PC-3 (cell line): ENCODE measurements around the gene ZNF256. TPM values are rescaled to one million over a fixed set of nuclear protein-coding genes. Genes with fewer than 3 reads are reported as not detected.

Experiments
- ATAC-seq: fragments of 200-7000 bp; cut with Tn5 transposase; 2 replicates; pipeline ENCODE4 v1.9.1; 2020; ENCODE audit warnings: mild to moderate bottlenecking, moderate library complexity
- BruUV-seq: library from RNA; stranded (reverse); fragments of 400-500 nt; replicated peaks from 2 replicates; lab custom pipeline; 2021; lab: Mats Ljungman, UMichigan
- CTCF ChIA-PET: fragments of 300-600 bp; sonication (Branson Sonifier 250); formaldehyde crosslinking; loops from one replicate; lab custom pipeline; 2022; ENCODE audit warnings: antibody characterized with exemption; lab: Charles Lee
- POLR2A ChIA-PET: fragments of 300-600 bp; sonication (Branson Sonifier 250); formaldehyde crosslinking; loops from one replicate; lab custom pipeline; 2022; ENCODE audit warnings: antibody characterized with exemption; ENCODE audit not compliant: unreplicated experiment; lab: Charles Lee
- DNase-seq: peaks from one replicate; pipeline ENCODE4 v3.0.0-alpha.2; 2015
- H2AFZ ChIP-seq: fragments of 300-600 bp; sonication (generic); 2 replicates; pipeline ENCODE4 v1.6.0; 2016; ENCODE audit warnings: antibody characterized with exemption, low read length
- H3F3A ChIP-seq: fragments of 300-600 bp; sonication (generic); one replicate; pipeline ENCODE4 v1.6.0; 2017; ENCODE audit warnings: antibody characterized with exemption, low read length, control low read depth, mild to moderate bottlenecking; ENCODE audit not compliant: unreplicated experiment
- H3K27ac ChIP-seq: fragments of 300-600 bp; sonication (generic); 2 replicates; pipeline ENCODE4 v1.5.1; 2016; ENCODE audit warnings: mild to moderate bottlenecking, low read length
- H3K27me3 ChIP-seq: fragments of 300-600 bp; sonication (generic); 2 replicates; pipeline ENCODE4 v1.6.1; 2016; ENCODE audit warnings: low read length, mixed read lengths
- H3K36me3 ChIP-seq: fragments of 300-600 bp; sonication (generic); 2 replicates; pipeline ENCODE4 v1.6.1; 2016; ENCODE audit warnings: low read depth, mixed run types, low read length, mixed read lengths
- H3K4me1 ChIP-seq: fragments of 300-600 bp; sonication (generic); 2 replicates; pipeline ENCODE4 v1.5.1; 2016; ENCODE audit warnings: low read length; ENCODE audit not compliant: insufficient read depth
- H3K4me2 ChIP-seq: fragments of 300-600 bp; sonication (generic); 2 replicates; pipeline ENCODE4 v1.6.0; 2016; ENCODE audit warnings: low read length
- H3K4me3 ChIP-seq: fragments of 300-600 bp; sonication (generic); 2 replicates; pipeline ENCODE4 v1.5.1; 2016; ENCODE audit warnings: mild to moderate bottlenecking, low read length, mixed read lengths
- H3K79me2 ChIP-seq: fragments of 300-600 bp; sonication (generic); 2 replicates; pipeline ENCODE4 v1.6.1; 2017; ENCODE audit warnings: low read length, mixed read lengths
- H3K9ac ChIP-seq: fragments of 300-600 bp; sonication (generic); 2 replicates; pipeline ENCODE4 v1.6.0; 2016; ENCODE audit warnings: mild to moderate bottlenecking, low read length
- H3K9me2 ChIP-seq: fragments of 300-600 bp; sonication (generic); replicated peaks from 2 replicates; pipeline ENCODE4 v1.6.1; 2016; ENCODE audit warnings: mixed run types, low read length, mixed read lengths
- H3K9me3 ChIP-seq: fragments of 300-600 bp; sonication (generic); 2 replicates; pipeline ENCODE4 v1.6.1; 2016; ENCODE audit warnings: low read length, mixed read lengths
- H4K20me1 ChIP-seq: fragments of 300-600 bp; sonication (generic); 2 replicates; pipeline ENCODE4 v1.6.1; 2016; ENCODE audit warnings: low read length, mixed read lengths
- EZH2 ChIP-seq: fragments of 300-600 bp; sonication (generic); IDR thresholded peaks from one replicate; pipeline ENCODE4 v1.6.1; 2017; ENCODE audit warnings: antibody characterized with exemption, mild to moderate bottlenecking, low read length; ENCODE audit not compliant: unreplicated experiment
- EZH2phosphoT487 ChIP-seq: fragments of 300-600 bp; sonication (generic); IDR thresholded peaks from 2 replicates; pipeline ENCODE4 v1.6.1; 2018; ENCODE audit warnings: mild to moderate bottlenecking, antibody characterized with exemption, low read length, borderline replicate concordance
- intact Hi-C: fragments of 100-400 bp; cut with micrococcal nuclease; formaldehyde crosslinking; loops from 2 replicates; pipeline ENCODE4 v1.9.0; 2023
- total RNA-seq: library from RNA; depleted of rRNA; stranded (reverse); fragments of >200 nt; gene quantifications from 2 replicates; pipeline ENCODE4 v1.2.3, GENCODE V29; 2014
- TF ChIP-seq, protein P1 (sequence below): fragments of 300-600 bp; sonication (generic); conservative IDR thresholded peaks from 2 replicates; pipeline ENCODE4 v1.5.1; 2017; ENCODE audit warnings: antibody characterized with exemption, low read depth, mild to moderate bottlenecking, low read length

Gene ZNF256
- total RNA-seq, 1 experiment from 2014 or later: 4.4 TPM

DNA sequence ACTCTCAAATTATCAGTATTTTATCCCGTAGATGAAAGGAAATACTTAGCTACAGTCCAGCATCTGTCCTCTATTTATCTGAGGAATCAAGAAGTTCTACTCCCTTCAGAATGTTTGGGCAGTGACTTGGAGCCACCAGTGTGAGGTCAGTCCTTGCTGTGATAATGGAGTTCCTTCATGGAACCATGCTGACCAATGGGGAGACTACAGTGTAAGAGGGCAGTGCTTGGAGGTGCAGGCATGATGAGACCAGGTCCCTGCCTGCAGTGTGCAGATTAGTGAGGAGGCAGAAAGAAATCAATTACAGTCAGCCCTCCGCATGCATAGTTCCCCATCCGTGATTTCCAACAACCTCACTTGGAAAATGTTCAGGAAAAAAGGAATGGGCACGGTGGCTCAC is 26.9 kb upstream of the ZNF256 start, which contains the start of gene C19orf18:
Gene C19orf18, minus strand, starts transcription at position 101 of the 400 bp plus-strand sequence. CDS start 102 bp downstream, outside the sequence.
- ChIA-PET CTCF (no interaction called here), POLR2A (no interaction called here)
- Histone ChIP-seq H3K27ac (no peak within 1 kb of the TSS), H3K9me3 (peaks cover 81% of the 10 kb centered on the region), H2AFZ (no peak within 1 kb of the TSS), H3K27me3 (no peaks in the 10 kb centered on the region), H3K4me1 (no peaks in the 10 kb centered on the region), H3K36me3 (peaks cover 36% of the 10 kb centered on the region), H4K20me1 (no peaks in the 10 kb centered on the region), H3K9me2 (no peaks in the 10 kb centered on the region), H3K79me2 (no peaks in the 10 kb centered on the region), H3K9ac (no peak within 1 kb of the TSS), H3K4me3 (no peak within 1 kb of the TSS; the same call in 1 of the 2 replicates), H3K4me2 (no peak within 1 kb of the TSS), H3F3A (no peaks in the 10 kb centered on the region)
- DNase-seq (no peak), ATAC-seq (no peak)
- TF ChIP-seq, protein P1, sequence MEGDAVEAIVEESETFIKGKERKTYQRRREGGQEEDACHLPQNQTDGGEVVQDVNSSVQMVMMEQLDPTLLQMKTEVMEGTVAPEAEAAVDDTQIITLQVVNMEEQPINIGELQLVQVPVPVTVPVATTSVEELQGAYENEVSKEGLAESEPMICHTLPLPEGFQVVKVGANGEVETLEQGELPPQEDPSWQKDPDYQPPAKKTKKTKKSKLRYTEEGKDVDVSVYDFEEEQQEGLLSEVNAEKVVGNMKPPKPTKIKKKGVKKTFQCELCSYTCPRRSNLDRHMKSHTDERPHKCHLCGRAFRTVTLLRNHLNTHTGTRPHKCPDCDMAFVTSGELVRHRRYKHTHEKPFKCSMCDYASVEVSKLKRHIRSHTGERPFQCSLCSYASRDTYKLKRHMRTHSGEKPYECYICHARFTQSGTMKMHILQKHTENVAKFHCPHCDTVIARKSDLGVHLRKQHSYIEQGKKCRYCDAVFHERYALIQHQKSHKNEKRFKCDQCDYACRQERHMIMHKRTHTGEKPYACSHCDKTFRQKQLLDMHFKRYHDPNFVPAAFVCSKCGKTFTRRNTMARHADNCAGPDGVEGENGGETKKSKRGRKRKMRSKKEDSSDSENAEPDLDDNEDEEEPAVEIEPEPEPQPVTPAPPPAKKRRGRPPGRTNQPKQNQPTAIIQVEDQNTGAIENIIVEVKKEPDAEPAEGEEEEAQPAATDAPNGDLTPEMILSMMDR: no peak
- TF ChIP-seq EZH2: no peak
- TF ChIP-seq EZH2phosphoT487: no peak
- intact Hi-C loops: no loop called here
- BruUV-seq: no TSS peak

DNA sequence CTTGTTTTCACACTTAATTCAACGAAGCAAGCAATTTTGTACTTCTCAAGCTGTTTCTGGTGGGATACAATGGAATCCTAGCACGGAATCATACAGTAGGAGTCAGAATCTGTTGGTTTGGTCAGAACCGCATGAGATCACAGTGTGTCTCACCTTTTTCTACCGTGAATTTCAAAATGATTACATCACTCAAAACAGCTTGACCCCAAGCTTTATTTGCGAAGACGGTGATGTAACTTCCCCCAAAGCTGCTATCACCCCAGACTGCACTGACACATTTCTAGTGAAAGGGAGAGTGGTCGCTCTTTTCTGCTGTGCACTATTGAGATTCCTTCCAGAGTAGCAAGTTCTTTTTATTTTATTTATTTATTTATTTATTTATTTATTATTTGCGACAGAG is 17.3 kb upstream of the ZNF256 start:
- Histone ChIP-seq H3F3A (no peaks in the 10 kb centered on the region), H3K36me3 (no peaks in the 10 kb centered on the region; the same call in 1 of the 2 replicates), H3K4me1 (no peaks in the 10 kb centered on the region), H3K27me3 (no peaks in the 10 kb centered on the region), H3K27ac (no peak overlapping the region), H3K4me2 (no peak overlapping the region), H3K79me2 (no peaks in the 10 kb centered on the region), H3K9ac (no peak overlapping the region), H3K9me3 (peaks cover 43% of the 10 kb centered on the region), H3K4me3 (no peak overlapping the region), H4K20me1 (no peaks in the 10 kb centered on the region), H3K9me2 (no peaks in the 10 kb centered on the region), H2AFZ (no peak overlapping the region)
- no peak for ATAC-seq
- TF ChIP-seq EZH2phosphoT487: no peak
- TF ChIP-seq, protein P1: no peak
- TF ChIP-seq EZH2: no peak
- ChIA-PET CTCF (no interaction called here), POLR2A (no interaction called here)
- DNase-seq: no peak
- intact Hi-C loops: no loop called here
- no TSS peak for BruUV-seq

DNA sequence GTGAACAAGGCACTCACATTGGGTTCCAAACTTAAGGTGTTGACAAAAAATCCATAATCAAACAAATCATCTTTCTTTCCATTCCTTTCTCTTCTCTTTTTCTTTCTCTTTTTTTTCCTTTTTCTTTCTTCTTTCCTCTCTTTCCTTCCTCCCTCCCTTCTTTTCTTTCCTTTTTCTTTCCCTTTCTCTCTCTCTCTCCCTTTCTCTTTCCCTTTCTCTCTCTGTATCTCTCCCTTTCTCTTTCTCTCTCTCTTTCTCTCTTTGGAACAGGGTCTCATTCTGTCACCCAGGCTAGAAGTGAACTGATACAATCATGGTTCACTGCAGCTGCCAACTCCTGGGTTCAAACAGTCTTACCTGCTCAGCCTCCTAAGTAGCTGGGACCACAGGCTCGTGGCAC is 14.3 kb upstream of the ZNF256 start:
- no peaks in the 10 kb centered on the region for H3K27me3 ChIP-seq
- H4K20me1 ChIP-seq: no peaks in the 10 kb centered on the region
- no peaks in the 10 kb centered on the region for H3K4me1 ChIP-seq
- ChIA-PET CTCF (no interaction called here), POLR2A (no interaction called here)
- DNase-seq (no peak), ATAC-seq (no peak)
- no peak overlapping the region for H3K4me3 ChIP-seq
- H3K9me2 ChIP-seq: no peaks in the 10 kb centered on the region
- H3K79me2 ChIP-seq: no peaks in the 10 kb centered on the region
- peaks cover 46% of the 10 kb centered on the region for H3K9me3 ChIP-seq
- no peak overlapping the region for H3K4me2 ChIP-seq
- H3K9ac ChIP-seq: no peak overlapping the region
- BruUV-seq: no TSS peak
- H3F3A ChIP-seq: no peaks in the 10 kb centered on the region
- TF ChIP-seq EZH2 (no peak), EZH2phosphoT487 (no peak)
- TF ChIP-seq, protein P1: no peak
- no peaks in the 10 kb centered on the region; the same call in 1 of the 2 replicates for H3K36me3 ChIP-seq
- no peak overlapping the region for H3K27ac ChIP-seq
- intact Hi-C loops: no loop called here
- no peak overlapping the region for H2AFZ ChIP-seq
